OCI-LY3 (cell line): ENCODE measurements around the gene DPH3.

ENCODE experiments used
- CTCF ChIP-seq: fragments of 200-600, 300-600 bp; sonication (generic); IDR thresholded peaks from 2 replicates; pipeline ENCODE4 v1.5.1; 2014; ENCODE audit warnings: antibody characterized with exemption, low read length, low read depth
- EZH2phosphoT487 ChIP-seq: fragments of 200-600 bp; shearing (Covaris generic); IDR thresholded peaks from 2 replicates; pipeline ENCODE4 v1.6.1; 2018; ENCODE audit warnings: antibody characterized with exemption, mixed run types, low read depth

DNA sequence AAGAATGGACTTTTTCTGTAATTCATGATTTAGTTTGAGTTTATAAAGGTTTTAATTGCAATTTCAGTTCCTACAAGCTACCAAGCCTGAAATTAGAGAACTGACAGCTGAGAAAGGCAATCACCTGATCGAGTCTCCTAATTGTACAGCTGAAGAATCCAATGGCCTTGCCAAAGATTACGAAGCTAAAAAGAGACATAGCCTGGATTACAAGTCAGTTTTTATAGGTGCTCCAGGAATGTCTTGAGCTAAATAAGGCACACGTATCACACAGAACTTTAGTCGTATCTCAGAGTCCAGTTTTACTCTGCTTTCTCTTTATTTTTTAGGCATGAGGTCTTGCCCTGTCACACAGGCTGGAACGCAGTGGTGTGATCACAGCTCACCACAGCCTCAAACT is 6.6 kb downstream of the DPH3 start:
- TF ChIP-seq CTCF: no peak
- TF ChIP-seq EZH2phosphoT487: no peak
